Measurements from ENCODE around the gene TEX26. TPM values are rescaled to one million over a fixed set of nuclear protein-coding genes. Genes with fewer than 3 reads are reported as not detected.

Gene TEX26
- total RNA-seq, 1 experiment from 2014 or later, result not detected

- Mint-ChIP-seq H3K9me3 (ENCODE audit: low read depth, unreplicated experiment) (no peaks in the 10 kb centered on the region), H3K4me3 (ENCODE audit: low read depth, unreplicated experiment) (no peak overlapping the region), H3K36me3 (ENCODE audit: insufficient read depth, unreplicated experiment) (peaks cover 2% of the 10 kb centered on the region), H3K27ac (ENCODE audit: unreplicated experiment) (peak overlapping the region; percentile 3), H3K27me3 (ENCODE audit: unreplicated experiment) (peaks cover 42% of the 10 kb centered on the region), H3K4me1 (ENCODE audit: low read depth, unreplicated experiment) (peaks cover 12% of the 10 kb centered on the region)
- no TSS peak for BruUV-seq (replicated peaks)
- CTCF ChIA-PET, result no interaction called here
- TF ChIP-seq CTCF (IDR thresholded peaks at IDR 0.05; ENCODE audit: unreplicated experiment), result no peak
- intact Hi-C loops (cut with micrococcal nuclease; ENCODE audit: unreplicated experiment), result no loop called here
- no peak for DNase-seq
These were observed 32.0 kb upstream of the TEX26 start for GRCh38 chr13:30900436-30900835.

- peaks cover 8% of the 10 kb centered on the region for H3K36me3 Mint-ChIP-seq (ENCODE audit: insufficient read depth, unreplicated experiment)
- no TSS peak for BruUV-seq (replicated peaks)
- TF ChIP-seq CTCF (IDR thresholded peaks at IDR 0.05; ENCODE audit: unreplicated experiment), result no peak
- no peaks in the 10 kb centered on the region for H3K9me3 Mint-ChIP-seq (ENCODE audit: low read depth, unreplicated experiment)
- peaks cover 49% of the 10 kb centered on the region for H3K27me3 Mint-ChIP-seq (ENCODE audit: unreplicated experiment)
- CTCF ChIA-PET, result no interaction called here
- H3K4me1 Mint-ChIP-seq (ENCODE audit: low read depth, unreplicated experiment), result peaks cover 15% of the 10 kb centered on the region
- no peak overlapping the region for H3K27ac Mint-ChIP-seq (ENCODE audit: unreplicated experiment)
- intact Hi-C loops (cut with micrococcal nuclease; ENCODE audit: unreplicated experiment), result no loop called here
- DNase-seq, result no peak
- no peak overlapping the region for H3K4me3 Mint-ChIP-seq (ENCODE audit: low read depth, unreplicated experiment)
These were observed 31.3 kb upstream of the TEX26 start for GRCh38 chr13:30900952-30901749.

- CTCF ChIA-PET, result no interaction called here
- H3K4me3 Mint-ChIP-seq (ENCODE audit: low read depth, unreplicated experiment), result no peak overlapping the region
- H3K36me3 Mint-ChIP-seq (ENCODE audit: insufficient read depth, unreplicated experiment), result peaks cover 8% of the 10 kb centered on the region
- TF ChIP-seq CTCF (IDR thresholded peaks at IDR 0.05; ENCODE audit: unreplicated experiment), result no peak
- H3K4me1 Mint-ChIP-seq (ENCODE audit: low read depth, unreplicated experiment), result peaks cover 14% of the 10 kb centered on the region
- H3K27me3 Mint-ChIP-seq (ENCODE audit: unreplicated experiment), result peaks cover 50% of the 10 kb centered on the region
- H3K27ac Mint-ChIP-seq (ENCODE audit: unreplicated experiment), result no peak overlapping the region
- no peaks in the 10 kb centered on the region for H3K9me3 Mint-ChIP-seq (ENCODE audit: low read depth, unreplicated experiment)
- no TSS peak for BruUV-seq (replicated peaks)
- intact Hi-C loops (cut with micrococcal nuclease; ENCODE audit: unreplicated experiment), result no loop called here
- DNase-seq, result no peak
These were observed 28.4 kb upstream of the TEX26 start for GRCh38 chr13:30904043-30904442.

- intact Hi-C loops (cut with micrococcal nuclease; ENCODE audit: unreplicated experiment), result no loop called here
- Mint-ChIP-seq H3K4me3 (ENCODE audit: low read depth, unreplicated experiment) (peak within 1 kb of the TSS; percentile 64), H3K27me3 (ENCODE audit: unreplicated experiment) (peaks cover 40% of the 10 kb centered on the region), H3K4me1 (ENCODE audit: low read depth, unreplicated experiment) (peaks cover 7% of the 10 kb centered on the region), H3K27ac (ENCODE audit: unreplicated experiment) (no peak within 1 kb of the TSS), H3K9me3 (ENCODE audit: low read depth, unreplicated experiment) (no peaks in the 10 kb centered on the region), H3K36me3 (ENCODE audit: insufficient read depth, unreplicated experiment) (peaks cover 8% of the 10 kb centered on the region)
- no peak for DNase-seq
- TF ChIP-seq CTCF (IDR thresholded peaks at IDR 0.05; ENCODE audit: unreplicated experiment), result no peak
- no TSS peak for BruUV-seq (replicated peaks)
- CTCF ChIA-PET, result interaction anchor here (0.6 kb wide), 1 partner anchor 425 kb away, joined by 3 read pairs; no protein-coding TSS in a partner anchor
These were observed 26.5 kb upstream of the TEX26 start, which contains the start of gene MEDAG for GRCh38 chr13:30905932-30906383. MEDAG (plus strand) TSS chr13:30906271; CDS start chr13:30906516, 245 bp downstream.
